Kidney (tissue), 14 donors: ENCODE results near the gene HOXB5. TPM values are rescaled to one million over a fixed set of nuclear protein-coding genes. Genes with fewer than 3 reads are reported as not detected.

ENCODE experiments used
- DNase-seq, 5 donors: peaks; one replicate each; pipeline ENCODE4 v3.0.0-alpha.2; 2013 to 2020
- FAIRE-seq: peaks from 2 replicates; lab custom pipeline; 2012; peaks lifted over from hg19 to GRCh38; lab: Jason Lieb, UNC
- H3K27ac ChIP-seq, 2 donors: one replicate each; pipeline ENCODE4 v1.7.0; 2013; ENCODE audit warnings: low read depth in 2 of 2, low read length in 2 of 2, inconsistent platforms in 1 of 2
- H3K27me3 ChIP-seq: one replicate; pipeline ENCODE4 v1.7.1; 2013; ENCODE audit warnings: low read length, inconsistent platforms; ENCODE audit not compliant: control insufficient read depth, insufficient read depth
- H3K36me3 ChIP-seq, 3 donors: one replicate each; pipeline versions ENCODE4 v1.7.0 to v1.7.1; 2013; ENCODE audit warnings: low read length in 3 of 3, control low read depth in 1 of 3, inconsistent platforms in 1 of 3; ENCODE audit not compliant: insufficient read depth in 3 of 3, control insufficient read depth in 2 of 3
- H3K4me1 ChIP-seq, 3 donors: one replicate each; pipeline versions ENCODE4 v1.7.0 to v1.7.1; 2013; ENCODE audit warnings: low read length in 3 of 3, inconsistent platforms in 1 of 3, low read depth in 1 of 3; ENCODE audit not compliant: control insufficient read depth in 2 of 3, insufficient read depth in 2 of 3
- H3K4me3 ChIP-seq, 3 donors: one replicate each; pipeline versions ENCODE4 v1.7.0 to v1.8.1; 2013; ENCODE audit warnings: low read length in 3 of 3, control low read depth in 1 of 3, inconsistent platforms in 1 of 3
- H3K9ac ChIP-seq, 3 donors: one replicate each; pipeline versions ENCODE4 v1.7.0 to v1.7.1; 2013; ENCODE audit warnings: low read length in 3 of 3, control low read depth in 1 of 3, inconsistent platforms in 1 of 3
- H3K9me3 ChIP-seq, 3 donors: one replicate each; pipeline versions ENCODE4 v1.7.0 to v1.7.1; 2013; ENCODE audit warnings: low read length in 3 of 3, control low read depth in 1 of 3, inconsistent platforms in 1 of 3; ENCODE audit not compliant: control insufficient read depth in 2 of 3, insufficient read depth in 1 of 3
- CTCF ChIP-seq: IDR thresholded peaks from 3 replicates; pipeline ENCODE4 v1.5.1; 2012; ENCODE audit warnings: mild to moderate bottlenecking, moderate library complexity, borderline replicate concordance; ENCODE audit not compliant: insufficient read depth; ENCODE audit errors: extremely low read depth
- intact Hi-C: fragments of 100-400 bp; cut with DNase I; formaldehyde crosslinking; loops from one replicate; pipeline ENCODE4 v1.11.1; 2022
- polyA plus RNA-seq: library from polyadenylated mRNA; stranded (reverse); fragments of 350-450 nt; fragmentation: Illumina TruSeq; extraction: RNeasy Lipid Tissue Mini Kit (QIAGEN cat#74804); gene quantifications from one replicate; pipeline ENCODE4 v1.2.3, GENCODE V29; 2014; ENCODE audit warnings: low read depth, low replicate concordance; ENCODE audit not compliant: insufficient read depth
- total RNA-seq: library from RNA; stranded (reverse); fragmentation: NEBNext Ultra II Directional; extraction: Animal tissue kit (Norgen Biotek cat#: 25700); gene quantifications from one replicate; pipeline ENCODE4 v1.2.1, GENCODE V29; 2021
- donor health status: control.
- donor health status: control.
- donor health status: control.
- donor health status: control.
- donor health status: control.
- donor health status: DM: yes; HTN: yes; CAD: no.
- donor health status: Normal renal cell carcinoma (clear cell type).

Gene HOXB5
- total and polyA plus RNA-seq, 2 donors from 2014 or later = 12.3 to 27.0 TPM

GRCh38 chr17:48577330-48577945 is 16.1 kb downstream of the HOXB5 start:
- intact Hi-C loops = loop anchor here (5.0 kb wide), 1 partner anchor 35 kb away; no protein-coding TSS in a partner anchor

GRCh38 chr17:48576479-48577309 is 16.9 kb downstream of the HOXB5 start:
- intact Hi-C loops = loop anchor here (5.0 kb wide), 1 partner anchor 34 kb away; no protein-coding TSS in a partner anchor
- FAIRE-seq = no peak

More at GRCh38 chr17:48577330-48577945, 16.1 kb downstream of the HOXB5 start:
- DNase-seq (peak; percentile 82 to 99 (median 98)), FAIRE-seq (no peak)
- Histone ChIP-seq H3K9ac (peak overlapping the region; percentile 15 to 75 (median 39)), H3K4me1 (peaks cover under 1 to 21% (median 5%) of the 10 kb centered on the region in 3 donors), H3K27ac (peak overlapping the region; percentile 91 to 97), H3K9me3 (no peaks in the 10 kb centered on the region), H3K27me3 (no peaks in the 10 kb centered on the region), H3K36me3 (no peaks in the 10 kb centered on the region), H3K4me3 (peak overlapping the region; percentile 51 to 77 (median 55))
- TF ChIP-seq CTCF = no peak

More at GRCh38 chr17:48576479-48577309, 16.9 kb downstream of the HOXB5 start:
- peaks cover 6 to 23% (median 9%) of the 10 kb centered on the region in 3 donors for H3K4me1 ChIP-seq
- peak overlapping the region; percentile 51 to 77 (median 55) for H3K4me3 ChIP-seq
- no peaks in the 10 kb centered on the region for H3K27me3 ChIP-seq
- peak overlapping the region; percentile 91 to 97 for H3K27ac ChIP-seq
- no peaks in the 10 kb centered on the region for H3K9me3 ChIP-seq
- no peak for TF ChIP-seq CTCF
- no peaks in the 10 kb centered on the region for H3K36me3 ChIP-seq
- peak in 4 of 5 donors; percentile 71 to 87 (median 82) for DNase-seq
- H3K9ac ChIP-seq = peak overlapping the region; percentile 33 to 82 (median 39)
